ENCODE data around the gene EFHD2. TPM values are rescaled to one million over a fixed set of nuclear protein-coding genes. Genes with fewer than 3 reads are reported as not detected.

The EFHD2 gene
- total RNA-seq, 4 donors from 2014 or later = 84.2 to 236 (median 196) TPM

- no peaks in the 10 kb centered on the region for H3K36me3 ChIP-seq
- TF ChIP-seq, protein P1, sequence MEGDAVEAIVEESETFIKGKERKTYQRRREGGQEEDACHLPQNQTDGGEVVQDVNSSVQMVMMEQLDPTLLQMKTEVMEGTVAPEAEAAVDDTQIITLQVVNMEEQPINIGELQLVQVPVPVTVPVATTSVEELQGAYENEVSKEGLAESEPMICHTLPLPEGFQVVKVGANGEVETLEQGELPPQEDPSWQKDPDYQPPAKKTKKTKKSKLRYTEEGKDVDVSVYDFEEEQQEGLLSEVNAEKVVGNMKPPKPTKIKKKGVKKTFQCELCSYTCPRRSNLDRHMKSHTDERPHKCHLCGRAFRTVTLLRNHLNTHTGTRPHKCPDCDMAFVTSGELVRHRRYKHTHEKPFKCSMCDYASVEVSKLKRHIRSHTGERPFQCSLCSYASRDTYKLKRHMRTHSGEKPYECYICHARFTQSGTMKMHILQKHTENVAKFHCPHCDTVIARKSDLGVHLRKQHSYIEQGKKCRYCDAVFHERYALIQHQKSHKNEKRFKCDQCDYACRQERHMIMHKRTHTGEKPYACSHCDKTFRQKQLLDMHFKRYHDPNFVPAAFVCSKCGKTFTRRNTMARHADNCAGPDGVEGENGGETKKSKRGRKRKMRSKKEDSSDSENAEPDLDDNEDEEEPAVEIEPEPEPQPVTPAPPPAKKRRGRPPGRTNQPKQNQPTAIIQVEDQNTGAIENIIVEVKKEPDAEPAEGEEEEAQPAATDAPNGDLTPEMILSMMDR (IDR thresholded peaks at IDR 0.05) = no peak
- no peak for TF ChIP-seq POLR2A (IDR thresholded peaks at IDR 0.05)
- DNase-seq = no peak
- H3K27ac ChIP-seq = no peak overlapping the region
- H3K4me3 ChIP-seq = no peak overlapping the region
- no peaks in the 10 kb centered on the region for H3K4me1 ChIP-seq
- no peaks in the 10 kb centered on the region for H3K27me3 ChIP-seq
- H3K9me3 ChIP-seq = no peaks in the 10 kb centered on the region
Measured at GRCh38 chr1:15394258-15394690, 15.4 kb upstream of the EFHD2 start.

DNA sequence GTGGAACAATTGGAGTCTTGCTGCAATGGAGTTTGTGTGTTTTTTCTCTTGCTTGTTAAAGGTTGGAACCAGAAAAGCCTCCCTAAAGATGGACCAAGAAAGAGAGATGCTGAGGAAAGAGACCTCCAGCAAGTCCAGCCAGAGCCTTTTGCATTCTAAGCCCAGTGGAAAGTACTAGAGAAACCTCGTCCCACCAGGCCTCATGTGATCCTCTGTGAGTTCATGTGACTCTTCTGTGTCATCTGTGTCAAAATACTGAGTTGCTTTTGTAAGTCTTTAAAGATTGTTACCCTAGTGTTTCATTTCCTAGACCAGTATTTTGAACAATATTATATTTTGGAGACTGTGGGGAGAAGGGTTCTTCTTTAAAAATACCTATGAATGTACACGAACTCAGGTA, 12.5 kb upstream of the EFHD2 start:
- DNase-seq = no peak
- H3K27me3 ChIP-seq = no peaks in the 10 kb centered on the region
- peaks cover 0 to 4% (median 0%) of the 10 kb centered on the region in 4 donors for H3K9me3 ChIP-seq
- no peak overlapping the region for H3K27ac ChIP-seq
- H3K4me3 ChIP-seq = no peak overlapping the region
- H3K4me1 ChIP-seq = no peaks in the 10 kb centered on the region
- H3K36me3 ChIP-seq = no peaks in the 10 kb centered on the region
- TF ChIP-seq POLR2A (IDR thresholded peaks at IDR 0.05) = no peak
- TF ChIP-seq, protein P1 (IDR thresholded peaks at IDR 0.05) = no peak

GRCh38 chr1:15399710-15400109, 10.0 kb upstream of the EFHD2 start:
- no peaks in the 10 kb centered on the region for H3K4me1 ChIP-seq
- TF ChIP-seq, protein P1 (IDR thresholded peaks at IDR 0.05) = no peak
- no peak for TF ChIP-seq POLR2A (IDR thresholded peaks at IDR 0.05)
- DNase-seq = no peak
- H3K4me3 ChIP-seq = no peak overlapping the region
- no peaks in the 10 kb centered on the region for H3K36me3 ChIP-seq
- H3K27ac ChIP-seq = no peak overlapping the region
- peaks cover 0 to 4% (median 0%) of the 10 kb centered on the region in 4 donors for H3K9me3 ChIP-seq
- H3K27me3 ChIP-seq = no peaks in the 10 kb centered on the region

DNA sequence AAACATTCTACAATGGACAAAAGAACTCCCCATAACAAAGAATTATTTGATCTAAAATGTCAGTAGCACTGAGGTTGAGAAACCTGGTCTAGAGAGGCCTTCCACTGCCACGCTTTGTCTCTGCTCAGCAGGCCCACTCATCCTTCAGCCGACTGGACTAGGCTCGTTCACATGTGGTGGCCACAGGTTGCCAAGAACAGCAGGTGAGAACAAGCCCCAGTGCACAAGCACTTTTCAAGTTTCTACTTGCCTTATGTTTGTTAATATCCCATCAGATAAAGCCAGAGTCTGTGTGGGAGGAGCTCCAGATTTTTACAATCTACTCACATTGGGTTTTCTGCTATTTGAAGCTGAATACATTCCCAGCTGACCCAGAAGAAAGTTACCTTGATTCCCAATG, 9.1 kb upstream of the EFHD2 start:
- Histone ChIP-seq H3K27ac (no peak overlapping the region), H3K4me1 (no peaks in the 10 kb centered on the region), H3K27me3 (no peaks in the 10 kb centered on the region), H3K9me3 (peaks cover 0 to 4% (median 0%) of the 10 kb centered on the region in 4 donors), H3K36me3 (no peaks in the 10 kb centered on the region), H3K4me3 (no peak overlapping the region)
- DNase-seq = no peak
- TF ChIP-seq, protein P1 (IDR thresholded peaks at IDR 0.05) = no peak
- no peak for TF ChIP-seq POLR2A (IDR thresholded peaks at IDR 0.05)

DNA sequence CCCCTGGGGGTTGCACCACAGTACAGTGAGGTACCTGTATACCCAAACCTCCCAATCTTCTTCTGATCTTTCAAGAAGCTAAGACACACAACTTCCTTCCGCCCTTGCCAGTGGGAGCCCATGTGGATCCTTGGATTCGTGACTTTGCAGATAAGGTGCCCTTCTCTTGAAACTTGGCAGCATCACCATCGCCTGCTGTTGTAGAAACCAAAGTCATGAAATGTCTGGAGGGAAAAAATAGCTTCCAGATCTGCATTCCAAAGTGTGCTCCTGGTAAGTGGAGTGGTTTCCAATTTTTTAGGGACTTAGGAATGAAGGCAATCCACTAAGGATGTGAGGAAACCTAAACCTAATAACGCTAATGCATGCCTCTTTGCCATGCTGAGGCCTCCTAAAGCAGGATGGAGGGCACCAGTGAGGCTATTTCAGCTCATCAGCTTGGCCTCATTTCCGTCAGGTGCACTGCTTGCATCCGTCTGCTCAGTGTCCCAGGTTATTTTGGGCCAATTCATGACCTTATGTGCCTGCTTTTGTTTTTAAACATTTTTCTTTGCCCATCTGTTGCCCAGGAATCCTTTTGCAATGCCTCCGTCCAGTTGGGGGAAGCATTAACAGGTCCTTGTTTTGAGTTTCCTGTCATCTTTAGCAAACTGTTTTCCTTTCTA, 8.2 kb upstream of the EFHD2 start:
- Histone ChIP-seq H3K36me3 (no peaks in the 10 kb centered on the region), H3K27me3 (no peaks in the 10 kb centered on the region), H3K9me3 (peaks cover 0 to 4% (median 0%) of the 10 kb centered on the region in 4 donors), H3K4me1 (no peaks in the 10 kb centered on the region), H3K4me3 (no peak overlapping the region), H3K27ac (no peak overlapping the region)
- TF ChIP-seq, protein P1 (IDR thresholded peaks at IDR 0.05) = no peak
- no peak for TF ChIP-seq POLR2A (IDR thresholded peaks at IDR 0.05)
- DNase-seq = no peak

Measured in Peyer's patch (tissue), 4 donors.